HCT116 (cell line): Measurements from ENCODE around the gene FLOT1. TPM values are rescaled to one million over a fixed set of nuclear protein-coding genes. Genes with fewer than 3 reads are reported as not detected.
A peak's percentile ranks its signal among the peaks of the same experiment; 100 is the strongest.

Experiments used
- ATAC-seq: fragments of 200-7000 bp; cut with Tn5 transposase; 2 replicates; pipeline ENCODE4 v1.9.1; 2020; ENCODE audit warnings: mild to moderate bottlenecking, moderate library complexity
- BruUV-seq: library from RNA; stranded (reverse); fragments of 400-500 nt; replicated peaks from 2 replicates; lab custom pipeline; 2021; lab: Mats Ljungman, UMichigan
- CTCF ChIA-PET: fragments of 300-600 bp; sonication (Branson Sonifier 250); formaldehyde crosslinking; loops from one replicate; lab custom pipeline; 2021; ENCODE audit warnings: antibody characterized with exemption; lab: Charles Lee
- POLR2A ChIA-PET: fragments of 300-600, 350-600 bp; sonication (Branson Sonifier 250); formaldehyde crosslinking; loops from one replicate; lab custom pipeline; 2021; ENCODE audit warnings: antibody characterized with exemption; lab: Charles Lee
- RAD21 ChIA-PET, 2 experiments: fragments of 300-600 bp; sonication (Branson Sonifier 250); formaldehyde crosslinking; loops; one replicate each; lab custom pipeline; 2023; ENCODE audit warnings: low total read pairs in 2 of 2; ENCODE audit not compliant: uncharacterized antibody in 2 of 2, unreplicated experiment in 2 of 2, low non-redundant PET in 1 of 2; lab: Charles Lee
- DNase-seq: peaks from one replicate; pipeline ENCODE4 v3.0.0-alpha.2; 2010; ENCODE audit warnings: low read depth, low spot score
- H2AFZ ChIP-seq: fragments of 200-600 bp; shearing (Covaris generic), sonication (generic); 2 replicates; pipeline ENCODE4 v1.6.1; 2017; ENCODE audit warnings: low read depth, mixed run types, mixed read lengths, antibody characterized with exemption, low read length; ENCODE audit not compliant: poor library complexity, severe bottlenecking
- H3K27ac ChIP-seq: 2 replicates; pipeline ENCODE4 v1.5.1; 2012; ENCODE audit warnings: low read depth, low read length
- H3K27me3 ChIP-seq: fragments of 200-600 bp; sonication (generic); 2 replicates; pipeline ENCODE4 v1.6.1; 2016; ENCODE audit warnings: mixed run types, low read length, mixed read lengths; ENCODE audit not compliant: insufficient read depth
- H3K36me3 ChIP-seq, 2 experiments: fragments of 200-500 bp in 1 of 2; fragments of 200-600 bp in 1 of 2; sonication (Bioruptor generic) in 1 of 2; sonication (generic) in 1 of 2; 2 replicates each; pipeline versions ENCODE4 v1.5.1 to v1.6.1; 2014 to 2016; ENCODE audit warnings: low read length in 2 of 2, inconsistent platforms in 1 of 2, mixed read lengths in 1 of 2, mixed run types in 1 of 2; ENCODE audit not compliant: insufficient read depth in 2 of 2, control insufficient read depth in 1 of 2
- H3K4me1 ChIP-seq, 2 experiments: fragments of 200-600 bp in 1 of 2; sonication (generic) in 1 of 2; 2 replicates each; pipeline versions ENCODE4 v1.5.1 to v1.6.1; 2012 to 2017; ENCODE audit warnings: low read length in 2 of 2, inconsistent platforms in 1 of 2, mild to moderate bottlenecking in 1 of 2, mixed read lengths in 1 of 2, mixed run types in 1 of 2, moderate library complexity in 1 of 2; ENCODE audit not compliant: insufficient read depth in 2 of 2, control insufficient read depth in 1 of 2
- H3K4me2 ChIP-seq: fragments of 200-600 bp; sonication (generic); 2 replicates; pipeline ENCODE4 v1.6.1; 2017; ENCODE audit warnings: mixed run types, low read length, mixed read lengths
- H3K4me3 ChIP-seq, 2 experiments: fragments of 200-600 bp in 1 of 2; sonication (generic) in 1 of 2; replicated peaks in 1 of 2; 2 replicates each; pipeline ENCODE4 v1.5.1; 2011 to 2016; ENCODE audit warnings: low read length in 2 of 2, control low read depth in 1 of 2, low read depth in 1 of 2, mild to moderate bottlenecking in 1 of 2, mixed read lengths in 1 of 2, mixed run types in 1 of 2
- H3K79me2 ChIP-seq: fragments of 200-600 bp; sonication (generic); 2 replicates; pipeline ENCODE4 v1.6.1; 2017; ENCODE audit warnings: mild to moderate bottlenecking, mixed run types, low read length, moderate library complexity, mixed read lengths; ENCODE audit not compliant: insufficient read depth
- H3K9ac ChIP-seq: fragments of 200-600 bp; sonication (generic); 2 replicates; pipeline ENCODE4 v1.6.1; 2016; ENCODE audit warnings: low read length, mixed read lengths
- H3K9me2 ChIP-seq: fragments of 200-600 bp; sonication (generic), shearing (Covaris generic); 2 replicates; pipeline ENCODE4 v1.6.1; 2017; ENCODE audit warnings: mixed run types, mild to moderate bottlenecking, moderate library complexity; ENCODE audit not compliant: insufficient read depth
- H3K9me3 ChIP-seq, 2 experiments: fragments of 200-500 bp in 1 of 2; fragments of 200-600 bp in 1 of 2; sonication (Bioruptor generic) in 1 of 2; sonication (generic) in 1 of 2; 2 replicates each; pipeline ENCODE4 v1.6.1; 2014 to 2017; ENCODE audit warnings: low read length in 2 of 2, mixed read lengths in 2 of 2, inconsistent platforms in 1 of 2, low read depth in 1 of 2, mild to moderate bottlenecking in 1 of 2, mixed run types in 1 of 2, moderate library complexity in 1 of 2; ENCODE audit not compliant: control insufficient read depth in 1 of 2, insufficient read depth in 1 of 2
- H4K20me1 ChIP-seq: fragments of 200-600 bp; sonication (generic), shearing (Covaris generic); 2 replicates; pipeline ENCODE4 v1.6.1; 2017; ENCODE audit warnings: mixed run types, mild to moderate bottlenecking, moderate library complexity; ENCODE audit not compliant: insufficient read depth
- CBX3 ChIP-seq: IDR thresholded peaks from 2 replicates; pipeline ENCODE4 v1.6.1; 2012; ENCODE audit warnings: low read depth
- CEBPB ChIP-seq: IDR thresholded peaks from 2 replicates; pipeline ENCODE4 v1.6.1; 2012; ENCODE audit warnings: low read depth
- ELF1 ChIP-seq: IDR thresholded peaks from 2 replicates; pipeline ENCODE4 v1.6.1; 2012; ENCODE audit warnings: low read depth, borderline replicate concordance
- EZH2phosphoT487 ChIP-seq: fragments of 200-600 bp; IDR thresholded peaks from 2 replicates; pipeline ENCODE4 v1.6.1; 2018; ENCODE audit warnings: antibody characterized with exemption, borderline replicate concordance
- FOSL1 ChIP-seq: IDR thresholded peaks from 2 replicates; pipeline ENCODE4 v1.6.1; 2012; ENCODE audit warnings: low read depth
- JUND ChIP-seq: IDR thresholded peaks from 2 replicates; pipeline ENCODE4 v1.6.1; 2012
- POLR2AphosphoS5 ChIP-seq: IDR thresholded peaks from 2 replicates; pipeline ENCODE4 v1.6.1; 2011; ENCODE audit warnings: mild to moderate bottlenecking, low read depth, low read length, moderate library complexity
- RAD21 ChIP-seq: IDR thresholded peaks from 2 replicates; pipeline ENCODE4 v1.6.1; 2012; ENCODE audit warnings: low read depth, mild to moderate bottlenecking
- TCF7L2 ChIP-seq: IDR thresholded peaks from 2 replicates; pipeline ENCODE4 v1.7.0; 2011; ENCODE audit warnings: borderline replicate concordance, inconsistent platforms; ENCODE audit not compliant: insufficient read depth, insufficient read length; ENCODE audit errors: extremely low read depth
- YY1 ChIP-seq: IDR thresholded peaks from 2 replicates; pipeline ENCODE4 v1.6.1; 2011; ENCODE audit warnings: low read length, low read depth, moderate library complexity, mild to moderate bottlenecking; ENCODE audit not compliant: insufficient replicate concordance; ENCODE audit errors: extremely low read depth
- ZFX ChIP-seq: fragments of 450-650 bp; IDR thresholded peaks from 2 replicates; pipeline ENCODE4 v1.6.1; 2017
- intact Hi-C: fragments of 100-400 bp; cut with micrococcal nuclease; formaldehyde crosslinking; loops from 2 replicates; pipeline ENCODE4 v1.10.0; 2022
- total RNA-seq: library from RNA; stranded (reverse); gene quantifications from one replicate; pipeline ENCODE4 v1.2.1, GENCODE V29; 2021; ENCODE audit not compliant: unreplicated experiment
- TF ChIP-seq, protein P1 (sequence below): IDR thresholded peaks from 2 replicates; pipeline ENCODE4 v1.6.1; 2012
- TF ChIP-seq, protein P2 (sequence below): IDR thresholded peaks from 2 replicates; pipeline ENCODE4 v1.6.1; 2012
- TF ChIP-seq, protein P3 (sequence below): IDR thresholded peaks from 2 replicates; pipeline ENCODE4 v1.6.1; 2011; ENCODE audit warnings: mild to moderate bottlenecking, low read length, moderate library complexity; ENCODE audit not compliant: insufficient replicate concordance; ENCODE audit errors: extremely low read depth
- TF ChIP-seq, protein P4 (sequence below), 3 experiments: fragments of 200-600 bp in 1 of 3; sonication (generic) in 1 of 3; IDR thresholded peaks in 2 of 3; conservative IDR thresholded peaks in 1 of 3; 2 replicates each; pipeline ENCODE4 v1.5.1; 2012 to 2017; ENCODE audit warnings: low read depth in 2 of 3, low read length in 2 of 3, antibody characterized with exemption in 1 of 3, borderline replicate concordance in 1 of 3, control low read depth in 1 of 3, mild to moderate bottlenecking in 1 of 3, mixed read lengths in 1 of 3, mixed run types in 1 of 3, moderate library complexity in 1 of 3; ENCODE audit not compliant: insufficient read depth in 1 of 3

Gene FLOT1
- total RNA-seq, 1 experiment from 2014 or later: 117 TPM

DNA sequence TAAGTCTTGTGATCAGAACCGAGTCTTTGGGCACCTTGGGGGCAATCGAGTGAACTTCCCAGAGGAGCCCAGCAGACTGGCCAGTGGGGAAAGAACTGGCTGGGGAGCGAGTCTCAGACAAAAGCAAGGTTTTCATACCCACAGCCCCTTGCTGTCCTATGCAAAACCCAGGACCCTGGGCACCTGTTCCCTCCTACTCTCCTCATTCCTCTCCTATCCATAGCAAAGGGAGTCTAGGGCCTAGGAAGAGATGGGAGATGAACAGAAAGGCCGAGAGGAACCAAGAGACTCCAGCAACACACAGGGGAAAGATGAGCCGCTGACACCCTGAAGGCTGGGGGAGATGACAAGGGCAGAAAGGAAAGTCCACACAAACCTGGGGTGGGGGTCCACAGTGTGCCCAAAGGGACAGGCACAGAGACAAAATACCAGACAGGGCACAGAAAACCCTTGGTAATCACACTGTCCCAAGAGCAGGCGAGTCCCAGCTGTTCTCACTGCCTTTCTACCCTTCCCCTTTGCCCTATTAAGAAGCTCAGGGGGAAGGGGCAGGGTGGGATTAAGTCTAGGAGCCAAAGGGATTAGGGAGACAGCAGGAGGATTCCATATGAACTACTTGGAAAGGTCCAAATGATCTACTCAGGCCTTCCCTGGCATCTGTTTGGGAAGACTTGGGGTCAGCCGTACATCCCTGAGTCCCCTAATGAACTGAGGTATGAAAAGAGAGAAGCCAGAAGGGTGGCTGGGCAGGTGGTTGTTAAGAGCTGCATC is 62.5 kb downstream of the FLOT1 start:
- no TSS peak for BruUV-seq
- DNase-seq (no peak), ATAC-seq (no peak)
- no peak overlapping the region for H3K9ac ChIP-seq
- H3K9me3 ChIP-seq: no peaks in the 10 kb centered on the region
- ChIA-PET POLR2A (interaction anchor here (0.8 to 2.6 kb wide), 7 partner anchors 7 to 62 kb away, joined by 3 to 15 read pairs (median 5); partner anchors contain the start of genes MDC1, MRPS18B and PPP1R10), CTCF (interaction anchor here (0.9 to 3.9 kb wide), 11 partner anchors 8 to 687 kb away, joined by 3 to 70 read pairs (median 8); partner anchors contain the start of genes MDC1 and TUBB), RAD21 (interaction anchor here (1.9 to 2.0 kb wide), 2 partner anchors 51 kb away, joined by 20 to 22 read pairs; no protein-coding TSS in a partner anchor)
- no peaks in the 10 kb centered on the region for H3K9me2 ChIP-seq
- no peaks in the 10 kb centered on the region for H4K20me1 ChIP-seq
- peaks cover 27 to 42% of the 10 kb centered on the region in 2 experiments for H3K4me1 ChIP-seq
- H3K79me2 ChIP-seq: peaks cover 43% of the 10 kb centered on the region
- no peak overlapping the region for H2AFZ ChIP-seq
- H3K27ac ChIP-seq: 0 out of 2 replicates have a peak overlapping the region, but pooled peaks have one; percentile 8
- H3K4me3 ChIP-seq: no peak overlapping the region
- H3K27me3 ChIP-seq: no peaks in the 10 kb centered on the region
- peaks cover 9 to 19% of the 10 kb centered on the region in 2 experiments; a peak in 3 of 4 replicates for H3K36me3 ChIP-seq
- intact Hi-C loops: loop anchor here (1.0 to 5.0 kb wide), 5 partner anchors 42 to 407 kb away; no protein-coding TSS in a partner anchor
- TF ChIP-seq ZFX: no peak
- TF ChIP-seq, protein P1, sequence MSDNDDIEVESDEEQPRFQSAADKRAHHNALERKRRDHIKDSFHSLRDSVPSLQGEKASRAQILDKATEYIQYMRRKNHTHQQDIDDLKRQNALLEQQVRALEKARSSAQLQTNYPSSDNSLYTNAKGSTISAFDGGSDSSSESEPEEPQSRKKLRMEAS: no peak
- TF ChIP-seq RAD21: no peak
- TF ChIP-seq POLR2AphosphoS5: no peak
- no peak for TF ChIP-seq CBX3
- TF ChIP-seq ELF1: no peak
- no peak for TF ChIP-seq FOSL1
- TF ChIP-seq JUND: no peak
- TF ChIP-seq EZH2phosphoT487: no peak
- TF ChIP-seq TCF7L2: no peak
- TF ChIP-seq, protein P2, sequence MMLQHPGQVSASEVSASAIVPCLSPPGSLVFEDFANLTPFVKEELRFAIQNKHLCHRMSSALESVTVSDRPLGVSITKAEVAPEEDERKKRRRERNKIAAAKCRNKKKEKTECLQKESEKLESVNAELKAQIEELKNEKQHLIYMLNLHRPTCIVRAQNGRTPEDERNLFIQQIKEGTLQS: no peak
- no peak for TF ChIP-seq CEBPB
- TF ChIP-seq YY1: no peak
- TF ChIP-seq, protein P3, sequence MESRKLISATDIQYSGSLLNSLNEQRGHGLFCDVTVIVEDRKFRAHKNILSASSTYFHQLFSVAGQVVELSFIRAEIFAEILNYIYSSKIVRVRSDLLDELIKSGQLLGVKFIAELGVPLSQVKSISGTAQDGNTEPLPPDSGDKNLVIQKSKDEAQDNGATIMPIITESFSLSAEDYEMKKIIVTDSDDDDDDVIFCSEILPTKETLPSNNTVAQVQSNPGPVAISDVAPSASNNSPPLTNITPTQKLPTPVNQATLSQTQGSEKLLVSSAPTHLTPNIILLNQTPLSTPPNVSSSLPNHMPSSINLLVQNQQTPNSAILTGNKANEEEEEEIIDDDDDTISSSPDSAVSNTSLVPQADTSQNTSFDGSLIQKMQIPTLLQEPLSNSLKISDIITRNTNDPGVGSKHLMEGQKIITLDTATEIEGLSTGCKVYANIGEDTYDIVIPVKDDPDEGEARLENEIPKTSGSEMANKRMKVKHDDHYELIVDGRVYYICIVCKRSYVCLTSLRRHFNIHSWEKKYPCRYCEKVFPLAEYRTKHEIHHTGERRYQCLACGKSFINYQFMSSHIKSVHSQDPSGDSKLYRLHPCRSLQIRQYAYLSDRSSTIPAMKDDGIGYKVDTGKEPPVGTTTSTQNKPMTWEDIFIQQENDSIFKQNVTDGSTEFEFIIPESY: no peak
- TF ChIP-seq, protein P4, sequence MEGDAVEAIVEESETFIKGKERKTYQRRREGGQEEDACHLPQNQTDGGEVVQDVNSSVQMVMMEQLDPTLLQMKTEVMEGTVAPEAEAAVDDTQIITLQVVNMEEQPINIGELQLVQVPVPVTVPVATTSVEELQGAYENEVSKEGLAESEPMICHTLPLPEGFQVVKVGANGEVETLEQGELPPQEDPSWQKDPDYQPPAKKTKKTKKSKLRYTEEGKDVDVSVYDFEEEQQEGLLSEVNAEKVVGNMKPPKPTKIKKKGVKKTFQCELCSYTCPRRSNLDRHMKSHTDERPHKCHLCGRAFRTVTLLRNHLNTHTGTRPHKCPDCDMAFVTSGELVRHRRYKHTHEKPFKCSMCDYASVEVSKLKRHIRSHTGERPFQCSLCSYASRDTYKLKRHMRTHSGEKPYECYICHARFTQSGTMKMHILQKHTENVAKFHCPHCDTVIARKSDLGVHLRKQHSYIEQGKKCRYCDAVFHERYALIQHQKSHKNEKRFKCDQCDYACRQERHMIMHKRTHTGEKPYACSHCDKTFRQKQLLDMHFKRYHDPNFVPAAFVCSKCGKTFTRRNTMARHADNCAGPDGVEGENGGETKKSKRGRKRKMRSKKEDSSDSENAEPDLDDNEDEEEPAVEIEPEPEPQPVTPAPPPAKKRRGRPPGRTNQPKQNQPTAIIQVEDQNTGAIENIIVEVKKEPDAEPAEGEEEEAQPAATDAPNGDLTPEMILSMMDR (IDR thresholded peaks at IDR 0.05 in 2 of 3, conservative IDR thresholded peaks at IDR 0.05 in 1 of 3; ENCODE audit: borderline replicate concordance in 1 of 3, insufficient read depth in 1 of 3, low read depth in 2 of 3, low read length in 2 of 3): no peak
- H3K4me2 ChIP-seq: no peak overlapping the region
